ENCODE results near the gene JAKMIP2. TPM values are rescaled to one million over a fixed set of nuclear protein-coding genes. Genes with fewer than 3 reads are reported as not detected.

The JAKMIP2 gene
- total and polyA plus RNA-seq, 10 of the 15 experiments (the other 5 are each of a cell fraction or from before 2014, with no cell fraction given), result 0.51 to 1.8 (median 0.89) TPM

DNA sequence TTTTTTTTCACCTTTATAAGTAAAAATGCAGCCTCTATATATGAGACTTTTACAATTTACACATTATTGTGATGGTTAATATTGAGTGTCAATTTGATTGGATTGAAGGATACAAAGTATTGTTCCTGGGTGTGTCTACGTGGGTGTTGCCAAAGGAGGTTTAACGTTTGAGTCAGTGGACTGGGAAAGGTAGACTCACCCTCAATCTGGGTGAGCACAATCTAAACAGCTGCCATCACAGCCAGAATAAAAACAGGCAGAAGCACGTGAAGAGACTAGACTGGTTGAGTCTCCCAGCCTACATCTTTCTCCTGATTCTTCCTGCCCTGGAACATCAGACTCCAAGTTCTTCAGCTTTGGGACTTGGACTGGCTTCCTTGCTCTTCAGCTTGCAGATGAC lies 139.9 kb downstream of the JAKMIP2 start:
- RAD21 ChIA-PET (ENCODE audit: unreplicated experiment), result interaction anchor here (1.0 kb wide), 1 partner anchor 180 kb away, joined by 3 read pairs; no protein-coding TSS in a partner anchor
- DNase-seq (ENCODE audit: low read depth, low spot score) (no peak), FAIRE-seq (no peak), ATAC-seq (no peak)
- no peak overlapping the region for H2AFZ ChIP-seq (ENCODE audit: control insufficient read depth, low read depth, low read length)
- BruUV-seq (replicated peaks), result no TSS peak
- no peak overlapping the region for H3K4me3 ChIP-seq
- H3K4me1 ChIP-seq (ENCODE audit: control insufficient read depth, insufficient read depth, low read length), result no peaks in the 10 kb centered on the region
- no peaks in the 10 kb centered on the region for H3K36me3 ChIP-seq (ENCODE audit: control insufficient read depth in 2 of 2, insufficient read depth in 2 of 2, low read length in 1 of 2)
- H4K20me1 ChIP-seq (ENCODE audit: control insufficient read depth, insufficient read depth), result no peaks in the 10 kb centered on the region
- CTCF ChIA-PET, result interaction anchor here (0.8 to 1.5 kb wide), 2 partner anchors 12 to 15 kb away, joined by 3 to 4 read pairs; no protein-coding TSS in a partner anchor
- no peaks in the 10 kb centered on the region for H3K79me2 ChIP-seq (ENCODE audit: control insufficient read depth, insufficient read depth, low read length)
- 6% methylated on average over 3 of the region's 3 CpGs for WGBS (ENCODE audit: insufficient coverage, insufficient replicate concordance, low lambda C conversion rate, missing lambda C conversion rate)
- H3K9me3 ChIP-seq (replicated peaks; ENCODE audit: control insufficient read depth, insufficient read depth, low read length), result no peaks in the 10 kb centered on the region
- SMC1A ChIA-PET (ENCODE audit: uncharacterized antibody, unreplicated experiment), result interaction anchor here (4.4 kb wide), 1 partner anchor 15 kb away, joined by 16 read pairs; no protein-coding TSS in a partner anchor
- no peak overlapping the region for H3K27ac ChIP-seq (ENCODE audit: control insufficient read depth, insufficient read depth)
- POLR2A ChIA-PET, result no interaction called here
- TF ChIP-seq NBN (IDR thresholded peaks at IDR 0.05) (no peak), TBL1XR1 (IDR thresholded peaks at IDR 0.05; ENCODE audit: low read depth, low read length) (no peak), SP1 (IDR thresholded peaks at IDR 0.05; ENCODE audit: low read depth, low read length) (no peak)
- TF ChIP-seq, protein P1, sequence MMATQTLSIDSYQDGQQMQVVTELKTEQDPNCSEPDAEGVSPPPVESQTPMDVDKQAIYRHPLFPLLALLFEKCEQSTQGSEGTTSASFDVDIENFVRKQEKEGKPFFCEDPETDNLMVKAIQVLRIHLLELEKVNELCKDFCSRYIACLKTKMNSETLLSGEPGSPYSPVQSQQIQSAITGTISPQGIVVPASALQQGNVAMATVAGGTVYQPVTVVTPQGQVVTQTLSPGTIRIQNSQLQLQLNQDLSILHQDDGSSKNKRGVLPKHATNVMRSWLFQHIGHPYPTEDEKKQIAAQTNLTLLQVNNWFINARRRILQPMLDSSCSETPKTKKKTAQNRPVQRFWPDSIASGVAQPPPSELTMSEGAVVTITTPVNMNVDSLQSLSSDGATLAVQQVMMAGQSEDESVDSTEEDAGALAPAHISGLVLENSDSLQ (IDR thresholded peaks at IDR 0.05), result no peak
- TF ChIP-seq, protein P2, sequence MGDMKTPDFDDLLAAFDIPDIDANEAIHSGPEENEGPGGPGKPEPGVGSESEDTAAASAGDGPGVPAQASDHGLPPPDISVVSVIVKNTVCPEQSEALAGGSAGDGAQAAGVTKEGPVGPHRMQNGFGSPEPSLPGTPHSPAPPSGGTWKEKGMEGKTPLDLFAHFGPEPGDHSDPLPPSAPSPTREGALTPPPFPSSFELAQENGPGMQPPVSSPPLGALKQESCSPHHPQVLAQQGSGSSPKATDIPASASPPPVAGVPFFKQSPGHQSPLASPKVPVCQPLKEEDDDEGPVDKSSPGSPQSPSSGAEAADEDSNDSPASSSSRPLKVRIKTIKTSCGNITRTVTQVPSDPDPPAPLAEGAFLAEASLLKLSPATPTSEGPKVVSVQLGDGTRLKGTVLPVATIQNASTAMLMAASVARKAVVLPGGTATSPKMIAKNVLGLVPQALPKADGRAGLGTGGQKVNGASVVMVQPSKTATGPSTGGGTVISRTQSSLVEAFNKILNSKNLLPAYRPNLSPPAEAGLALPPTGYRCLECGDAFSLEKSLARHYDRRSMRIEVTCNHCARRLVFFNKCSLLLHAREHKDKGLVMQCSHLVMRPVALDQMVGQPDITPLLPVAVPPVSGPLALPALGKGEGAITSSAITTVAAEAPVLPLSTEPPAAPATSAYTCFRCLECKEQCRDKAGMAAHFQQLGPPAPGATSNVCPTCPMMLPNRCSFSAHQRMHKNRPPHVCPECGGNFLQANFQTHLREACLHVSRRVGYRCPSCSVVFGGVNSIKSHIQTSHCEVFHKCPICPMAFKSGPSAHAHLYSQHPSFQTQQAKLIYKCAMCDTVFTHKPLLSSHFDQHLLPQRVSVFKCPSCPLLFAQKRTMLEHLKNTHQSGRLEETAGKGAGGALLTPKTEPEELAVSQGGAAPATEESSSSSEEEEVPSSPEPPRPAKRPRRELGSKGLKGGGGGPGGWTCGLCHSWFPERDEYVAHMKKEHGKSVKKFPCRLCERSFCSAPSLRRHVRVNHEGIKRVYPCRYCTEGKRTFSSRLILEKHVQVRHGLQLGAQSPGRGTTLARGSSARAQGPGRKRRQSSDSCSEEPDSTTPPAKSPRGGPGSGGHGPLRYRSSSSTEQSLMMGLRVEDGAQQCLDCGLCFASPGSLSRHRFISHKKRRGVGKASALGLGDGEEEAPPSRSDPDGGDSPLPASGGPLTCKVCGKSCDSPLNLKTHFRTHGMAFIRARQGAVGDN (IDR thresholded peaks at IDR 0.05), result no peak
- TF ChIP-seq, protein P3, sequence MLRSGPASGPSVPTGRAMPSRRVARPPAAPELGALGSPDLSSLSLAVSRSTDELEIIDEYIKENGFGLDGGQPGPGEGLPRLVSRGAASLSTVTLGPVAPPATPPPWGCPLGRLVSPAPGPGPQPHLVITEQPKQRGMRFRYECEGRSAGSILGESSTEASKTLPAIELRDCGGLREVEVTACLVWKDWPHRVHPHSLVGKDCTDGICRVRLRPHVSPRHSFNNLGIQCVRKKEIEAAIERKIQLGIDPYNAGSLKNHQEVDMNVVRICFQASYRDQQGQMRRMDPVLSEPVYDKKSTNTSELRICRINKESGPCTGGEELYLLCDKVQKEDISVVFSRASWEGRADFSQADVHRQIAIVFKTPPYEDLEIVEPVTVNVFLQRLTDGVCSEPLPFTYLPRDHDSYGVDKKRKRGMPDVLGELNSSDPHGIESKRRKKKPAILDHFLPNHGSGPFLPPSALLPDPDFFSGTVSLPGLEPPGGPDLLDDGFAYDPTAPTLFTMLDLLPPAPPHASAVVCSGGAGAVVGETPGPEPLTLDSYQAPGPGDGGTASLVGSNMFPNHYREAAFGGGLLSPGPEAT (IDR thresholded peaks at IDR 0.05; ENCODE audit: low read depth), result no peak
- H3K27me3 ChIP-seq (replicated peaks in 1 of 2; ENCODE audit: control insufficient read depth in 2 of 2, insufficient read depth in 2 of 2, low read length in 1 of 2), result no peaks in the 10 kb centered on the region
- H3K9ac ChIP-seq (ENCODE audit: control insufficient read depth, insufficient read depth, low read length), result no peak overlapping the region
- in situ Hi-C loops (cut with MboI) (no loop called here), intact Hi-C loops (cut with micrococcal nuclease; ENCODE audit: unreplicated experiment) (no loop called here)
- no peak overlapping the region for H3K4me2 ChIP-seq (ENCODE audit: control insufficient read depth, insufficient read depth)

Data from GM12878 (cell line).